Measurements from ENCODE around the gene SUCLG2. TPM values are rescaled to one million over a fixed set of nuclear protein-coding genes. Genes with fewer than 3 reads are reported as not detected.

The SUCLG2 gene
- total and polyA plus RNA-seq, 9 of the 15 experiments (the other 6 are each of a cell fraction or from before 2014, with no cell fraction given), result 10.1 to 41.4 (median 29.0) TPM

- Histone ChIP-seq H3K9me1 (ENCODE audit: control insufficient read depth, insufficient read depth, low read length) (no peaks in the 10 kb centered on the region), H3K79me2 (ENCODE audit: control insufficient read depth, insufficient read depth, low read length) (no peaks in the 10 kb centered on the region), H3K4me2 (ENCODE audit: insufficient read depth, low read length) (no peak overlapping the region), H3K9ac (ENCODE audit: insufficient read depth in 1 of 2, low read depth in 2 of 2, low read length in 2 of 2) (no peak overlapping the region), H3K9me3 (replicated peaks; ENCODE audit: control insufficient read depth, insufficient read depth, low read depth, low read length) (no peaks in the 10 kb centered on the region), H3K4me1 (replicated peaks in 1 of 2; ENCODE audit: control insufficient read depth in 2 of 2, insufficient read depth in 2 of 2, low read length in 2 of 2) (no peaks in the 10 kb centered on the region; a peak in 1 of 5 replicates), H2AFZ (ENCODE audit: low read depth, low read length) (no peak overlapping the region), H4K20me1 (replicated peaks; ENCODE audit: control insufficient read depth, insufficient read depth, low read length) (no peaks in the 10 kb centered on the region; the same call in 1 of the 2 replicates), H3K4me3 (no peak overlapping the region), H3K36me3 (ENCODE audit: control insufficient read depth, insufficient read depth, low read length) (no peaks in the 10 kb centered on the region), H3K27ac (ENCODE audit: extremely low read depth, low read depth, low read length) (no peak overlapping the region), H3K27me3 (ENCODE audit: control insufficient read depth in 2 of 2, insufficient read depth in 2 of 2, low read length in 2 of 2) (no peaks in the 10 kb centered on the region)
- ChIA-PET POLR2A (no interaction called here), CTCF (ENCODE audit: low intra/inter-chr PET ratio) (no interaction called here)
- no peak for DNase-seq (ENCODE audit: extremely low read depth in 1 of 4, low spot score in 3 of 4)
- no TSS peak for BruUV-seq (replicated peaks)
- no peak for TF ChIP-seq ESRRB (CRISPR knock-in tag; IDR thresholded peaks at IDR 0.05; ENCODE audit: borderline replicate concordance)
- no peak for TF ChIP-seq PATZ1 (CRISPR knock-in tag; IDR thresholded peaks at IDR 0.05; ENCODE audit: borderline replicate concordance)
- no peak for TF ChIP-seq GABPB2 (CRISPR knock-in tag; conservative IDR thresholded peaks at IDR 0.05)
- TF ChIP-seq PML (IDR thresholded peaks at IDR 0.05; ENCODE audit: low read length), result no peak
- TF ChIP-seq EP300 (IDR thresholded peaks at IDR 0.05; ENCODE audit: low read length), result no peak
- no peak for TF ChIP-seq ZNF592 (IDR thresholded peaks at IDR 0.05)
- TF ChIP-seq ZNF395 (CRISPR knock-in tag; IDR thresholded peaks at IDR 0.05), result no peak
- TF ChIP-seq ZBTB8A (IDR thresholded peaks at IDR 0.05; ENCODE audit: partially characterized antibody), result no peak
- intact Hi-C loops (cut with micrococcal nuclease) (no loop called here), in situ Hi-C loops (cut with MboI) (no loop called here)
- WGBS (ENCODE audit: insufficient coverage, low coverage, missing lambda C conversion rate), result 60% methylated on average over 3 of the region's 3 CpGs
- ATAC-seq, result no peak
- no peak for FAIRE-seq
These were observed 265.7 kb downstream of the SUCLG2 start for GRCh38 chr3:67388738-67389137.

Data from K562 (cell line).